ENCODE results near the gene SULT1A3. TPM values are rescaled to one million over a fixed set of nuclear protein-coding genes. Genes with fewer than 3 reads are reported as not detected.
"Not testable (repeated sequence)": the region's sequence is repeated elsewhere in the genome, so short reads cannot be mapped to it uniquely, and the experiment has no call there.

SULT1A3 gene
- total and polyA plus RNA-seq, 2 donors (not counting 1 experiment from before 2014, with no cell fraction given) = 2.8 to 4.1 TPM

- not testable (repeated sequence) for H4K20me1 ChIP-seq (ENCODE audit: control insufficient read depth, extremely low read depth, insufficient read depth, low read length); H3K4me2 ChIP-seq (ENCODE audit: extremely low read depth, insufficient read depth, low read length); H3K9me3 ChIP-seq (ENCODE audit: control insufficient read depth, insufficient read depth, low read depth, low read length); H3K27ac ChIP-seq (ENCODE audit: insufficient read depth, low read length); H3K79me2 ChIP-seq (ENCODE audit: control insufficient read depth, insufficient read depth, low read length); H3K4me3 ChIP-seq (replicated peaks in 1 of 4; ENCODE audit: control extremely low read depth in 1 of 4, insufficient read depth in 1 of 4, low read depth in 3 of 4, low read length in 4 of 4); H3K36me3 ChIP-seq (ENCODE audit: control insufficient read depth, insufficient read depth, low read length); H2AFZ ChIP-seq (ENCODE audit: low read length); H3K4me1 ChIP-seq (ENCODE audit: control insufficient read depth, extremely low read depth, insufficient read depth, low read length); DNase-seq (ENCODE audit: low read depth in 2 of 2); H3K9ac ChIP-seq (ENCODE audit: insufficient read depth, low read length); H3K27me3 ChIP-seq (ENCODE audit: control insufficient read depth, insufficient read depth, low read length)
Observed at GRCh38 chr16:30217082-30217481, 18.0 kb downstream of the SULT1A3 start.

- not testable (repeated sequence) for H3K4me1 ChIP-seq (ENCODE audit: control insufficient read depth, extremely low read depth, insufficient read depth, low read length); H3K79me2 ChIP-seq (ENCODE audit: control insufficient read depth, insufficient read depth, low read length); H3K4me3 ChIP-seq (replicated peaks in 1 of 4; ENCODE audit: control extremely low read depth in 1 of 4, insufficient read depth in 1 of 4, low read depth in 3 of 4, low read length in 4 of 4); H3K36me3 ChIP-seq (ENCODE audit: control insufficient read depth, insufficient read depth, low read length); H3K9me3 ChIP-seq (ENCODE audit: control insufficient read depth, insufficient read depth, low read depth, low read length); H3K27ac ChIP-seq (ENCODE audit: insufficient read depth, low read length); H3K9ac ChIP-seq (ENCODE audit: insufficient read depth, low read length); H3K4me2 ChIP-seq (ENCODE audit: extremely low read depth, insufficient read depth, low read length); H2AFZ ChIP-seq (ENCODE audit: low read length); H4K20me1 ChIP-seq (ENCODE audit: control insufficient read depth, extremely low read depth, insufficient read depth, low read length); H3K27me3 ChIP-seq (ENCODE audit: control insufficient read depth, insufficient read depth, low read length); DNase-seq (ENCODE audit: low read depth in 2 of 2)
Observed at GRCh38 chr16:30248379-30248778, 49.3 kb downstream of the SULT1A3 start, which contains the start of gene NPIPB13. TSS of gene NPIPB13 (minus strand) at chr16:30248479. CDS start at chr16:30245573, 2,906 bp downstream.

Other genes starting within 250 kb of the SULT1A3 start
- 80.6 and 100 TPM in 2 replicates for gene TMEM219, start 237.2 kb upstream of the SULT1A3 start, total RNA-seq
- 79.4 and 86.3 TPM in 2 replicates for gene TMEM219, start 237.2 kb upstream of the SULT1A3 start, polyA plus RNA-seq
- gene TAOK2, start 225.4 kb upstream of the SULT1A3 start, total RNA-seq = 36.5 and 41.3 TPM in 2 replicates
- 12.3 and 14.3 TPM in 2 replicates for gene TAOK2, start 225.4 kb upstream of the SULT1A3 start, polyA plus RNA-seq
- 5.6 and 7.9 TPM in 2 replicates for gene HIRIP3, start 203.6 kb upstream of the SULT1A3 start, total RNA-seq
- gene HIRIP3, start 203.6 kb upstream of the SULT1A3 start, polyA plus RNA-seq = 3.0 and 7.2 TPM in 2 replicates
- gene INO80E, start 203.0 kb upstream of the SULT1A3 start, total RNA-seq = 16.3 and 18.5 TPM in 2 replicates
- 21.9 and 37.1 TPM in 2 replicates for gene INO80E, start 203.0 kb upstream of the SULT1A3 start, polyA plus RNA-seq
- 0.26 and 0.33 TPM in 2 replicates for gene DOC2A, start 188.2 kb upstream of the SULT1A3 start, total RNA-seq
- 0.03 TPM in 1 of 2 replicates, not detected in the other for gene DOC2A, start 188.2 kb upstream of the SULT1A3 start, polyA plus RNA-seq
- not detected in 2 replicates for gene C16orf92, start 176.1 kb upstream of the SULT1A3 start, total RNA-seq
- not detected in 2 replicates for gene C16orf92, start 176.1 kb upstream of the SULT1A3 start, polyA plus RNA-seq
- gene TLCD3B, start 168.0 kb upstream of the SULT1A3 start, total RNA-seq = not detected in 2 replicates
- gene TLCD3B, start 168.0 kb upstream of the SULT1A3 start, polyA plus RNA-seq = 0.11 TPM in 1 of 2 replicates, not detected in the other
- 461 and 474 TPM in 2 replicates for gene ALDOA, start 133.5 kb upstream of the SULT1A3 start, total RNA-seq
- gene ALDOA, start 133.5 kb upstream of the SULT1A3 start, polyA plus RNA-seq = 1,015 and 1,066 TPM in 2 replicates
- 134 and 147 TPM in 2 replicates for gene PPP4C, start 123.3 kb upstream of the SULT1A3 start, total RNA-seq
- gene PPP4C, start 123.3 kb upstream of the SULT1A3 start, polyA plus RNA-seq = 116 and 161 TPM in 2 replicates
- 0.26 and 0.33 TPM in 2 replicates for gene TBX6, start 107.3 kb upstream of the SULT1A3 start, total RNA-seq
- gene TBX6, start 107.3 kb upstream of the SULT1A3 start, polyA plus RNA-seq = not detected in 2 replicates
- gene YPEL3, start 103.0 kb upstream of the SULT1A3 start, total RNA-seq = 16.0 and 19.5 TPM in 2 replicates
- gene YPEL3, start 103.0 kb upstream of the SULT1A3 start, polyA plus RNA-seq = 11.9 and 21.4 TPM in 2 replicates
- gene GDPD3, start 85.7 kb upstream of the SULT1A3 start, total RNA-seq = 1.0 and 1.2 TPM in 2 replicates
- 1.2 and 1.3 TPM in 2 replicates for gene GDPD3, start 85.7 kb upstream of the SULT1A3 start, polyA plus RNA-seq
- gene MAPK3, start 76.0 kb upstream of the SULT1A3 start, total RNA-seq = 32.1 and 48.7 TPM in 2 replicates
- 167 and 264 TPM in 2 replicates for gene MAPK3, start 76.0 kb upstream of the SULT1A3 start, polyA plus RNA-seq
- gene CORO1A, start 15.7 kb upstream of the SULT1A3 start, total RNA-seq = 0.17 and 0.26 TPM in 2 replicates
- 0.85 and 2.6 TPM in 2 replicates for gene CORO1A, start 15.7 kb upstream of the SULT1A3 start, polyA plus RNA-seq
- 12.6 and 18.0 TPM in 2 replicates for gene BOLA2B, start 5.6 kb upstream of the SULT1A3 start, total RNA-seq
- 47.4 and 79.2 TPM in 2 replicates for gene BOLA2B, start 5.6 kb upstream of the SULT1A3 start, polyA plus RNA-seq
- gene SLX1A, start 5.4 kb upstream of the SULT1A3 start, total RNA-seq = 18.2 and 19.2 TPM in 2 replicates
- gene SLX1A, start 5.4 kb upstream of the SULT1A3 start, polyA plus RNA-seq = 3.9 and 11.5 TPM in 2 replicates
- 1.3 and 3.0 TPM in 2 replicates for gene NPIPB13, start 49.2 kb downstream of the SULT1A3 start, total RNA-seq
- 0.33 and 0.62 TPM in 2 replicates for gene NPIPB13, start 49.2 kb downstream of the SULT1A3 start, polyA plus RNA-seq
- 35.2 and 36.0 TPM in 2 replicates for gene CD2BP2, start 156.1 kb downstream of the SULT1A3 start, total RNA-seq
- gene CD2BP2, start 156.1 kb downstream of the SULT1A3 start, polyA plus RNA-seq = 45.5 and 47.3 TPM in 2 replicates
- gene TBC1D10B, start 171.2 kb downstream of the SULT1A3 start, total RNA-seq = 22.1 and 29.6 TPM in 2 replicates
- 14.8 and 22.1 TPM in 2 replicates for gene TBC1D10B, start 171.2 kb downstream of the SULT1A3 start, polyA plus RNA-seq
- not detected in 2 replicates for gene MYL11, start 175.5 kb downstream of the SULT1A3 start, total RNA-seq
- 0.11 and 0.45 TPM in 2 replicates for gene MYL11, start 175.5 kb downstream of the SULT1A3 start, polyA plus RNA-seq
- 0.17 and 0.26 TPM in 2 replicates for gene SEPTIN1, start 183.3 kb downstream of the SULT1A3 start, total RNA-seq
- gene SEPTIN1, start 183.3 kb downstream of the SULT1A3 start, polyA plus RNA-seq = 0.17 TPM in 1 of 2 replicates, not detected in the other
- gene ZNF48, start 196.2 kb downstream of the SULT1A3 start, total RNA-seq = 7.3 and 7.7 TPM in 2 replicates
- gene ZNF48, start 196.2 kb downstream of the SULT1A3 start, polyA plus RNA-seq = 3.2 and 4.0 TPM in 2 replicates
- gene ZNF771, start 208.4 kb downstream of the SULT1A3 start, total RNA-seq = 8.4 and 10.5 TPM in 2 replicates
- gene ZNF771, start 208.4 kb downstream of the SULT1A3 start, polyA plus RNA-seq = 3.1 and 4.5 TPM in 2 replicates
- 6.6 and 8.5 TPM in 2 replicates for gene DCTPP1, start 230.8 kb downstream of the SULT1A3 start, total RNA-seq
- gene DCTPP1, start 230.8 kb downstream of the SULT1A3 start, polyA plus RNA-seq = 23.6 and 38.1 TPM in 2 replicates
- 19.3 and 26.6 TPM in 2 replicates for gene SEPHS2, start 246.6 kb downstream of the SULT1A3 start, total RNA-seq
- gene SEPHS2, start 246.6 kb downstream of the SULT1A3 start, polyA plus RNA-seq = 39.3 and 41.8 TPM in 2 replicates